ENCODE results near the gene OLIG2.

OLIG2 gene

GRCh38 chr21:33023574-33024200 is 2.0 kb upstream of the OLIG2 start:
- no peak for DNase-seq (ENCODE audit: low read depth)
- no peak overlapping the region for H3K4me3 ChIP-seq (ENCODE audit: low read length)
- TF ChIP-seq, protein P1, sequence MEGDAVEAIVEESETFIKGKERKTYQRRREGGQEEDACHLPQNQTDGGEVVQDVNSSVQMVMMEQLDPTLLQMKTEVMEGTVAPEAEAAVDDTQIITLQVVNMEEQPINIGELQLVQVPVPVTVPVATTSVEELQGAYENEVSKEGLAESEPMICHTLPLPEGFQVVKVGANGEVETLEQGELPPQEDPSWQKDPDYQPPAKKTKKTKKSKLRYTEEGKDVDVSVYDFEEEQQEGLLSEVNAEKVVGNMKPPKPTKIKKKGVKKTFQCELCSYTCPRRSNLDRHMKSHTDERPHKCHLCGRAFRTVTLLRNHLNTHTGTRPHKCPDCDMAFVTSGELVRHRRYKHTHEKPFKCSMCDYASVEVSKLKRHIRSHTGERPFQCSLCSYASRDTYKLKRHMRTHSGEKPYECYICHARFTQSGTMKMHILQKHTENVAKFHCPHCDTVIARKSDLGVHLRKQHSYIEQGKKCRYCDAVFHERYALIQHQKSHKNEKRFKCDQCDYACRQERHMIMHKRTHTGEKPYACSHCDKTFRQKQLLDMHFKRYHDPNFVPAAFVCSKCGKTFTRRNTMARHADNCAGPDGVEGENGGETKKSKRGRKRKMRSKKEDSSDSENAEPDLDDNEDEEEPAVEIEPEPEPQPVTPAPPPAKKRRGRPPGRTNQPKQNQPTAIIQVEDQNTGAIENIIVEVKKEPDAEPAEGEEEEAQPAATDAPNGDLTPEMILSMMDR (IDR thresholded peaks at IDR 0.05; ENCODE audit: insufficient read depth, low read depth, low read length, missing control alignments) = no peak

DNA sequence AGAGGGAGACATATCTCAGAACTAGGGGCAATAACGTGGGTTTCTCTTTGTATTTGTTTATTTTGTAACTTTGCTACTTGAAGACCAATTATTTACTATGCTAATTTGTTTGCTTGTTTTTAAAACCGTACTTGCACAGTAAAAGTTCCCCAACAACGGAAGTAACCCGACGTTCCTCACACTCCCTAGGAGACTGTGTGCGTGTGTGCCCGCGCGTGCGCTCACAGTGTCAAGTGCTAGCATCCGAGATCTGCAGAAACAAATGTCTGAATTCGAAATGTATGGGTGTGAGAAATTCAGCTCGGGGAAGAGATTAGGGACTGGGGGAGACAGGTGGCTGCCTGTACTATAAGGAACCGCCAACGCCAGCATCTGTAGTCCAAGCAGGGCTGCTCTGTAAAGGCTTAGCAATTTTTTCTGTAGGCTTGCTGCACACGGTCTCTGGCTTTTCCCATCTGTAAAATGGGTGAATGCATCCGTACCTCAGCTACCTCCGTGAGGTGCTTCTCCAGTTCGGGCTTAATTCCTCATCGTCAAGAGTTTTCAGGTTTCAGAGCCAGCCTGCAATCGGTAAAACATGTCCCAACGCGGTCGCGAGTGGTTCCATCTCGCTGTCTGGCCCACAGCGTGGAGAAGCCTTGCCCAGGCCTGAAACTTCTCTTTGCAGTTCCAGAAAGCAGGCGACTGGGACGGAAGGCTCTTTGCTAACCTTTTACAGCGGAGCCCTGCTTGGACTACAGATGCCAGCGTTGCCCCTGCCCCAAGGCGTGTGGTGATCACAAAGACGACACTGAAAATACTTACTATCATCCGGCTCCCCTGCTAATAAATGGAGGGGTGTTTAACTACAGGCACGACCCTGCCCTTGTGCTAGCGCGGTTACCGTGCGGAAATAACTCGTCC is 1.3 kb upstream of the OLIG2 start:
- TF ChIP-seq, protein P1 (IDR thresholded peaks at IDR 0.05; ENCODE audit: insufficient read depth, low read depth, low read length, missing control alignments) = no peak

DNA sequence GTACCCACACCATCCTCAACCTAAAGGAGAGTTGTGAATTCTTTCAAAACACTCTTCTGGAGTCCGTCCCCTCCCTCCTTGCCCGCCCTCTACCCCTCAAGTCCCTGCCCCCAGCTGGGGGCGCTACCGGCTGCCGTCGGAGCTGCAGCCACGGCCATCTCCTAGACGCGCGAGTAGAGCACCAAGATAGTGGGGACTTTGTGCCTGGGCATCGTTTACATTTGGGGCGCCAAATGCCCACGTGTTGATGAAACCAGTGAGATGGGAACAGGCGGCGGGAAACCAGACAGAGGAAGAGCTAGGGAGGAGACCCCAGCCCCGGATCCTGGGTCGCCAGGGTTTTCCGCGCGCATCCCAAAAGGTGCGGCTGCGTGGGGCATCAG is 638 bp upstream of the OLIG2 start:
- DNase-seq (ENCODE audit: low read depth) = no peak
- TF ChIP-seq, protein P1 (IDR thresholded peaks at IDR 0.05; ENCODE audit: insufficient read depth, low read depth, low read length, missing control alignments) = no peak
- H3K4me3 ChIP-seq (ENCODE audit: low read length) = no peak overlapping the region

More for the DNA sequence above, 1.3 kb upstream of the OLIG2 start:
- no peak overlapping the region for H3K4me3 ChIP-seq (ENCODE audit: low read length)
- DNase-seq (ENCODE audit: low read depth) = no peak

- DNase-seq (ENCODE audit: low read depth) = no peak
- TF ChIP-seq, protein P1 (IDR thresholded peaks at IDR 0.05; ENCODE audit: insufficient read depth, low read depth, low read length, missing control alignments) = no peak
- H3K4me3 ChIP-seq (ENCODE audit: low read length) = no peak overlapping the region
Observed at GRCh38 chr21:33026443-33026858, 716 bp downstream of the OLIG2 start.

- H3K4me3 ChIP-seq (ENCODE audit: low read length) = no peak overlapping the region
- TF ChIP-seq, protein P1 (IDR thresholded peaks at IDR 0.05; ENCODE audit: insufficient read depth, low read depth, low read length, missing control alignments) = no peak
- no peak for DNase-seq (ENCODE audit: low read depth)
Observed at GRCh38 chr21:33026878-33027400, 1.2 kb downstream of the OLIG2 start.

GRCh38 chr21:33027401-33028286 is 1.9 kb downstream of the OLIG2 start:
- no peak overlapping the region for H3K4me3 ChIP-seq (ENCODE audit: low read length)
- TF ChIP-seq, protein P1 (IDR thresholded peaks at IDR 0.05; ENCODE audit: insufficient read depth, low read depth, low read length, missing control alignments) = no peak
- no peak for DNase-seq (ENCODE audit: low read depth)
